Cardiac septum (tissue), 1 donor: Measurements from ENCODE around the gene KRT6A. TPM values are rescaled to one million over a fixed set of nuclear protein-coding genes. Genes with fewer than 3 reads are reported as not detected.

Experiments used
- DNase-seq: peaks from one replicate; pipeline ENCODE4 v3.0.0-alpha.2; 2020; ENCODE audit warnings: low spot score
- intact Hi-C: fragments of 100-400 bp; cut with DNase I; formaldehyde crosslinking; loops from one replicate; pipeline ENCODE4 v1.14.0; 2022
- long read RNA-seq: library from polyadenylated mRNA; unstranded; transcript quantifications from one replicate; pipeline ENCODE4 v2.0.0, GENCODE V29; 2021
- total RNA-seq: library from RNA; stranded (reverse); fragmentation: NEBNext Ultra II Directional; extraction: Animal tissue kit (Norgen Biotek cat#: 25700); gene quantifications from one replicate; pipeline ENCODE4 v1.2.1, GENCODE V29; 2021
- donor health status: DM: no; HTN: no; CAD: no.

The KRT6A gene
- not detected for total RNA-seq
- long read RNA-seq = 0 reads

GRCh38 chr12:52493172-52493571 is at the start of gene KRT6A:
Gene KRT6A, minus strand, starts transcription at chr12:52493257. Its CDS starts 69 bp downstream, at chr12:52493188.
- intact Hi-C loops = no loop called here
- no peak for DNase-seq

DNA sequence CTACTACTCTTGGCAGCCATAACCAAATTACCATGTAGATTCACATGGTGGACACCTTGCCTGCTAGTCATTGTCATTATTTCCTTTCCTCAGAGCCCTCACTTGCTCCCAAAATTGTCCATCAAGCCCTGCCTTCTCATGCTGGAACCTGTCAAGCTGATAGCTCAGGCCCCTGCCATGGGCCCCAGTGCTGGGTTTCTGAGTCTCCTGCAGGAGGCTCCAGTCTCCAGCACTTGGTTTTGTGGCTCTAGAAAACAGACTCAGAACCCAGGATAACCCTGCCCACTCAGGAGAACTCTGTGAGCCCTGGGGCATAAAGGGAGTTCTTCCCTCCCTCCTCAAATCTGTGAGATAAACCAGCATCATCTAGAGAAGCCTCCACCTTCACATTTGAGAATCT is 49.1 kb upstream of the KRT6A start:
- no peak for DNase-seq
- intact Hi-C loops = no loop called here

GRCh38 chr12:52541709-52542108 is 48.7 kb upstream of the KRT6A start:
- intact Hi-C loops = no loop called here
- DNase-seq = no peak

DNA sequence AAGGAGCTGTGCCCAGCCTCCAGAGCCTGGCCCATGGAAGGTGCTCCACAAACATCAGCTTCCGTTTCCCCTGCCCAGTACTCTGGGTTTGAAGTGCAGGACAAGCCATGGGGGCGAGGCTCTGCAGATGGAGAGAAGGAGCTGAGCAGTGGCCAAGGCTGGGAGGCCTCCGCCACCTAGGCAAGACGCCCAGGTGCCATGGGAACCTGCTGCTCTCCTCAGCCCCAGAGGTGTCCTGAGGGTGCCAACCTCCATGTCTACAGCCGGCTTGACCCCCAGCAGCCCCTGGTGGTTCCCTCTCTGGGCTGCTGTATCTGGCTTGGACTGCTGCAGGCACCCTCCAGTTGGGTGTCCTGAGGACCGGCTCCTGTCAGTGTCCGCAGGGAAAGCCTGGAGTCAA is 47.5 kb upstream of the KRT6A start:
- intact Hi-C loops = no loop called here
- no peak for DNase-seq

DNA sequence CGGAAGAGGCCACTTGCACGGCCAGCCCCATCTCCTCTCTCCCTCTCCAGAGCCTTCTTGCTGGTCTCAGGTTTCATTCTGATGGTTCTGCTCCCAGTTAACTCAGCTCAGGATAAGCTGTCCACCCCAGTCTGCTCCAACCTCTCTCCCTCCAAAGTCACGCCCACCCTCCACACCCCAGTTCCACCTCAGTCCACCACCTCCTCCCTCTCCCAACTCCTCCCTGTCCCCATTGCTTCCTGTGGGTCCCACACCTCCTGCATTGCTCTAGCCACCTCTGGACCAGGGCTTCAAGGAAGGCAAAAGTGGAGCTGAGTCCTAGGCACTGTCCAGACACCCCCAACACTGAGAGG is 46.7 kb upstream of the KRT6A start:
- intact Hi-C loops = no loop called here
- DNase-seq = no peak

DNA sequence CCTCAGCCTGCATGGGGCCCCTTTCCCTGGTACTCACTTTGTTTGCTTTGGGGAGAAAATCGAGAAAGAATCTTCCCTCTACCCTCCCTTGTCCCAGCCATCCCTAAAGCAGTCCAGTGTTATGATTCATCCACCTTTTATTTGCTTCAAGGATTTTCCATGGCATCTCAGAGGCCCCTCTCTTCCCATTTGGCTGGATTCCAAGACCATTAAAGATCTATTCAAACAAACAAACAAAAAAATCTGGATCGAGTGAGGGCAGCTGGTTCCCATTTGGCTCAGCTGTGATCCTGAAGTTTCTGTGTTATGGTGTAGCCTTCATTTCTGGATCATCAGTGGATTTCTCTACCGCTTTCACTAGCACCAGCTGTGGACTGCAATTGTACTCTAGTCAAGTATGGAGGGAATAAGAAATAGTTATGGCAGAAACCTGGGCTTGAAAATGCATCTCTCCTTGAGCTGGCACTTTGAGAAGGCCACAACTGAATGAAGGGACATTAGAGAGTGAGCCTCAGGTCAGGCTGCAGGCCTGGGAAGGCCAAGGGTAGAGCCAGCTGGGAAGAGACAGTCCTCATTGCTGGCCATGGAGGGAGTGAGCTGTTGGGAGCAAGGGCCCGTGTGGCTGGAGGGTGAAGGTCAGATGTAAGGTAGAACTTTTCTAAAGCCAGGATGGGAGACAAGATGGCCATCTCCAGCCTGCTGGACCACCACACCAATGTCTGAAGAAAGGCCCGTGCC is 46.2 kb upstream of the KRT6A start:
- intact Hi-C loops = no loop called here
- no peak for DNase-seq

- intact Hi-C loops = no loop called here
- DNase-seq = no peak
These were observed 44.0 kb upstream of the KRT6A start for GRCh38 chr12:52537101-52537500.

GRCh38 chr12:52535574-52535973 is 42.5 kb upstream of the KRT6A start:
- intact Hi-C loops = no loop called here
- DNase-seq = no peak

DNA sequence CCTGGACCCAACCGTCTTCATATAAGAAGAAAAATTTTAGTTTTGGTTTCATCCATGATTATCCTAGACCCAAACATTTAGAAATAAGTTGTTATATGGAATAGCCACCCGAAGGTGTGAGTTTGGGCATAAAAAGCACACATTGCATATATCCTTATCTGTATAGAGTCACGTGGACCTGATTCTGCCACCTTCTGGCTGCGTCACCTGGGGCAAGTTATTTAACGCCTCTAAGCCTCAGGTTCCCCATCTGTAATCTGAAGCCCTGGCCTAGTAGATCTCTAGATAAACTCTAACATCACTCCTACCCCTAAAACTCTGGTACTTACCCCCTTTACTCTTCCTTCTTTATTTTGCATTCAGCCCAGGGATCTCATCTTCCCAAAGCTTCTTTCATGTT is 41.4 kb upstream of the KRT6A start:
- intact Hi-C loops = no loop called here
- no peak for DNase-seq

- no peak for DNase-seq
- intact Hi-C loops = no loop called here
These were observed 40.8 kb upstream of the KRT6A start for GRCh38 chr12:52533686-52534470.

DNA sequence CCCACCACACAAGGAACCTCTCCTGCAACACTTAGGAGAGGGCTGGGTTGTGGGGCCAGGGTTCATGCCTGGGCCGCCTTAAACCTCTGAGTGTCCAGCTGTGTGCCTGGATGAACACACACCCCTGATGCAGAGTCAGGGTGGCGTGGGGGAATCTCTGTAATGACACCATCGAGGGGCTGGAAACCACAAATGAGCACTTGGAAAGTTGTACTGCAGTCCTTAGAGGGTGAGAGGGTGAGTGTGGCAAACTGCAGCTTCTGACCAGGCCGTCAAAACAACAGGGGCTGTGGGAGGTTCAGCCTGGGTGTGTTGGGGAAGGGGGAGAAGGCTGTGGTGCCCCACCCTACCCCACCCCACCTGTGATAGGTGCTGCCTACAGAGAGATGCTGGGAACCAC is 39.6 kb upstream of the KRT6A start:
- peak; percentile 14 for DNase-seq
- intact Hi-C loops = no loop called here

DNA sequence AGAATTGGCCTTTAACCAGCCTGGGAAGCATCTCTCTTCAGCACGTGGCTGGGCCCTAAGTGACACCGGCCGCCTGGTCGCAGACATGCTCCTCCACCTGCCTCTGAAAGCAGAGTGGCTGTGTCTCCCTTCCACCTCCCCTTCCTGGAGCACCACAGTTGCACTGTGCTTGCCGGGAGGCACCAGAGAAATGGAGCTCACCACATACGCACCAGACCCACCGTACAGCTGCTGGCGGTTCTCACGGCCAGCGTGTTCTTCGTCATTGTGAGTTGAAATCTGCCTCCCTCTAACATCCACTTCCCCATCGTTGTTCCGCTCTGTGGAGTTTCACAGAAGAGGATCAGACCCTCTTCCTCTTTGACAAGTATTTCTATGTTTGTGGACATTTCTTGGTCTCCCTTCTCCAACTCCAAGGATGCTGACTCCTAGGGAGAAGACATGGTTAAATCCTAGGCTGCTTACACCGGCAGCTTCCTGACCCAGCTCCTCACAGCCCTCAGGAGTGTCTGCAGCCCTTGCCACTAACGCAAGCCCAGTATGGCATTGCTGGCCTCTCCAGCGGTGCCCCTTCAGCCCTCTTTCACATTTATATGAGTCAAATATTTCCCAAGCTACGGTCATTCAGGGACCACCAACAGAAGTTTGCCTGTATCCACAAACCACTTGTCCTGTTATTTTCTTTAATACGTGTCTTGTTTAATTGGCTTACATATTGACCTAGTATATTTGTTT is 38.7 kb upstream of the KRT6A start:
- intact Hi-C loops = no loop called here
- DNase-seq = peak; percentile 74

GRCh38 chr12:52530905-52531304 is 37.8 kb upstream of the KRT6A start:
- intact Hi-C loops = no loop called here
- DNase-seq = peak; percentile 20

DNA sequence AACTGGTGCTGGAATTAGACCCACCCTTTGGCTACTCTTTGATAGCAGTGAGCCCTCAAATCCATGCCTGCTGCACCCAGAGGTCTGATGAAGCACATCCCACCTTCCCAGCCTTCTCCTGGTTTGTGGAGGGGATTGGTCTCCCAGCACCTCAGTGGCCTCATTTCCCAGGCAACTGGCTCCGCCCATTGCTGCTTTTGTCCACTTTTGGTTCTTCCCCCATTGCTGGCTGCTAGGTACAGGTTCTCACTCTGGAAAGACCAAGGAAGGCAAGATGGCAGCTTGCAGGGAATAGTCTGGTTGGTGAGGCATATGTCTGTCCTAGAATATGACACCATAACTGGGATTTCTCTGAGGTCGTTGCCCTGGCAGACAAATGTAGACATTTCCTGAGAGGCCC is 37.3 kb upstream of the KRT6A start:
- intact Hi-C loops = no loop called here
- peak; percentile 24 for DNase-seq

- intact Hi-C loops = no loop called here
- DNase-seq = peak; percentile 57
These were observed 36.8 kb upstream of the KRT6A start for GRCh38 chr12:52529846-52530245.

DNA sequence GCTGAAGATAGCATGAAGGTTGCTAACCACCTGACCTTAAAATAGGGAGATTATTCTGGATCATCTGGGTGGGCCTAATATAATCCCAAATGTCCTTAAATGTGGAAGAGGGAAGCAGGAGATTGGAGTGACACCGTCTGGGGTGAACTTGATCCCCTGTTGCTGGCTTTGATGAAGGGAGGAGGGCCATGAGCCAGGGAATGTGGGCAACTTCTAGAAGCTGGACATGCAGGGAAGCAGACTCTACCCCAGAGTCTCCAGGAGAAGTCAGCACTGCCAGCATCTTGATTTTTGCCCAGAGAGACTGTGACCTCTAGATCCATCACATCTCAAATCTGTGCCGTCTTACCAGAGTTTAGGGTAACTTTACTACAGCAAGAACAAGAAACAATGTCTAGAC is 36.4 kb upstream of the KRT6A start:
- intact Hi-C loops = no loop called here
- peak; percentile 17 for DNase-seq

- intact Hi-C loops = no loop called here
- peak; percentile 56 for DNase-seq
These were observed 35.6 kb upstream of the KRT6A start for GRCh38 chr12:52528641-52529143.

- intact Hi-C loops = no loop called here
- peak; percentile 60 for DNase-seq
These were observed 34.2 kb upstream of the KRT6A start for GRCh38 chr12:52527121-52527800.

DNA sequence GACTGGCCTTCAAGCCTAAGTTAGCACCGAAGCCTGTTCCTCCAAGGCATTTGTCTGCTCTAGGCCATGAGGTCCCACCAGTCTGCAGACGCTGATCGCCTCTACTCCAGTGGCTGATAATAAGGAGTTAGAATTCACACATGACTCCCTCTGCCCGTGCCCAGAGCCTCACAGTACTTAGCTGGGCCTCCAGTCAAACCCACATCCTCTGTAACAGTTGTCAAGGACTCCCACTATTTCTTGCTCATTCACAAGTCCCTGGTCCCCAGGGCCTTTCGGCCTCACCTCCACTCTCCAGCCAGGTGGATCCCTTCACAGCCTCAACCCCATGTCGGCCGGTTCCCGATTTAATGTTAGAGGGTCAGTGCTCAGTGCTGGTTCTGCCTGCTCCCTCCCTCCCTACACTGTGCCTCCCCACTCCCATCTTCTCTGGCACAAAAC is 33.5 kb upstream of the KRT6A start:
- intact Hi-C loops = no loop called here
- peak; percentile 72 for DNase-seq
